ENCODE measurements around the gene COG1.
A peak's percentile ranks its signal among the peaks of the same experiment; 100 is the strongest.

The COG1 gene

GRCh38 chr17:73231395-73231794 lies 38.5 kb downstream of the COG1 start:
- DNase-seq = no peak

GRCh38 chr17:73231841-73232586 lies 39.2 kb downstream of the COG1 start:
- DNase-seq = peak; percentile 99

GRCh38 chr17:73232587-73233373 lies 39.9 kb downstream of the COG1 start:
- no peak for DNase-seq

GRCh38 chr17:73234736-73235135 lies 41.9 kb downstream of the COG1 start:
- DNase-seq = no peak

- no peak for DNase-seq
These were observed 44.9 kb downstream of the COG1 start for GRCh38 chr17:73237714-73238113.

- DNase-seq = no peak
These were observed 47.7 kb downstream of the COG1 start for GRCh38 chr17:73240561-73240960.

- no peak for DNase-seq
These were observed 54.9 kb downstream of the COG1 start for GRCh38 chr17:73247726-73248125.

GRCh38 chr17:73248532-73248931 lies 55.7 kb downstream of the COG1 start:
- DNase-seq = no peak

- no peak for DNase-seq
These were observed 56.8 kb downstream of the COG1 start for GRCh38 chr17:73249700-73250099.

- DNase-seq = no peak
These were observed 58.2 kb downstream of the COG1 start for GRCh38 chr17:73250851-73251640.

GRCh38 chr17:73251871-73252270 lies 59.0 kb downstream of the COG1 start:
- DNase-seq = no peak

- peak; percentile 89 for DNase-seq
These were observed 62.9 kb downstream of the COG1 start for GRCh38 chr17:73255671-73256181.

GRCh38 chr17:73256220-73256619 lies 63.4 kb downstream of the COG1 start:
- no peak for DNase-seq

- no peak for DNase-seq
These were observed 64.7 kb downstream of the COG1 start for GRCh38 chr17:73257516-73257915.

Measured in eye (tissue), 1 donor.